Uterus (tissue), 2 donors: ENCODE data around the gene SPAG7.

ENCODE experiments used
- CTCF ChIP-seq, 4 experiments: fragments of 200-600 bp in 2 of 4; fragments of 450-650 bp in 2 of 4; sonication (generic) in 2 of 4; IDR thresholded peaks; one replicate each; pipeline ENCODE4 v1.5.1; 2016 to 2019; ENCODE audit warnings: antibody characterized with exemption in 4 of 4, mild to moderate bottlenecking in 2 of 4, moderate library complexity in 1 of 4
- POLR2A ChIP-seq, 2 donors: fragments of 450-650 bp; IDR thresholded peaks; one replicate each; pipeline ENCODE4 v1.6.1; 2016; ENCODE audit warnings: antibody characterized with exemption in 2 of 2, mild to moderate bottlenecking in 1 of 2, moderate library complexity in 1 of 2

GRCh38 chr17:5014357-5014756 lies 46.7 kb upstream of the SPAG7 start:
- TF ChIP-seq POLR2A (IDR thresholded peaks at IDR 0.05) = no peak
- TF ChIP-seq CTCF (IDR thresholded peaks at IDR 0.05) = no peak
